ENCODE data around the gene SETX. TPM values are rescaled to one million over a fixed set of nuclear protein-coding genes. Genes with fewer than 3 reads are reported as not detected.

The SETX gene
- total and polyA plus RNA-seq, 10 of the 15 experiments (the other 5 are each of a cell fraction or from before 2014, with no cell fraction given), result 15.8 to 75.7 (median 37.0) TPM

GRCh38 chr9:132346177-132346576 is 8.6 kb downstream of the SETX start:
- intact Hi-C loops (cut with micrococcal nuclease; ENCODE audit: unreplicated experiment) (no loop called here), in situ Hi-C loops (cut with MboI) (no loop called here)
- Histone ChIP-seq H3K79me2 (ENCODE audit: control insufficient read depth, insufficient read depth, low read length) (peaks cover 33% of the 10 kb centered on the region), H3K4me1 (ENCODE audit: control insufficient read depth, insufficient read depth, low read length) (peaks cover 11% of the 10 kb centered on the region), H3K9me3 (replicated peaks; ENCODE audit: control insufficient read depth, insufficient read depth, low read length) (no peaks in the 10 kb centered on the region), H3K4me2 (ENCODE audit: control insufficient read depth, insufficient read depth) (no peak overlapping the region), H3K9ac (ENCODE audit: control insufficient read depth, insufficient read depth, low read length) (no peak overlapping the region), H3K36me3 (ENCODE audit: control insufficient read depth in 2 of 2, insufficient read depth in 2 of 2, low read length in 1 of 2) (peaks cover 17 to 37% of the 10 kb centered on the region in 2 experiments), H2AFZ (ENCODE audit: control insufficient read depth, low read depth, low read length) (no peak overlapping the region), H3K4me3 (no peak overlapping the region), H3K27me3 (replicated peaks in 1 of 2; ENCODE audit: control insufficient read depth in 2 of 2, insufficient read depth in 2 of 2, low read length in 1 of 2) (no peaks in the 10 kb centered on the region), H4K20me1 (ENCODE audit: control insufficient read depth, insufficient read depth) (no peaks in the 10 kb centered on the region; the same call in 1 of the 2 replicates), H3K27ac (ENCODE audit: control insufficient read depth, insufficient read depth) (no peak overlapping the region)
- RAD21 ChIA-PET (ENCODE audit: unreplicated experiment), result no interaction called here
- no TSS peak for BruUV-seq (replicated peaks)
- POLR2A ChIA-PET, result interaction anchor here (1.1 to 2.2 kb wide), 3 partner anchors 9 to 37 kb away, joined by 3 to 9 read pairs (median 8); partner anchors contain the start of gene SETX
- FAIRE-seq (no peak), DNase-seq (ENCODE audit: low read depth, low spot score) (no peak), ATAC-seq (no peak)
- SMC1A ChIA-PET (ENCODE audit: uncharacterized antibody, unreplicated experiment), result interaction anchor here (1.0 to 2.4 kb wide), 2 partner anchors 8 to 36 kb away, joined by 3 to 6 read pairs; no protein-coding TSS in a partner anchor
- CTCF ChIA-PET, result interaction anchor here (0.7 to 2.8 kb wide), 4 partner anchors 32 to 45 kb away, joined by 3 to 9 read pairs (median 4); no protein-coding TSS in a partner anchor
- 70% methylated on average over 5 of the region's 5 CpGs for WGBS (ENCODE audit: insufficient coverage, insufficient replicate concordance, low lambda C conversion rate, missing lambda C conversion rate)
- no peak for TF ChIP-seq SP1 (IDR thresholded peaks at IDR 0.05; ENCODE audit: low read depth, low read length)
- TF ChIP-seq SMC3 (IDR thresholded peaks at IDR 0.05; ENCODE audit: borderline replicate concordance, low read length), result no peak
- TF ChIP-seq, protein P1, sequence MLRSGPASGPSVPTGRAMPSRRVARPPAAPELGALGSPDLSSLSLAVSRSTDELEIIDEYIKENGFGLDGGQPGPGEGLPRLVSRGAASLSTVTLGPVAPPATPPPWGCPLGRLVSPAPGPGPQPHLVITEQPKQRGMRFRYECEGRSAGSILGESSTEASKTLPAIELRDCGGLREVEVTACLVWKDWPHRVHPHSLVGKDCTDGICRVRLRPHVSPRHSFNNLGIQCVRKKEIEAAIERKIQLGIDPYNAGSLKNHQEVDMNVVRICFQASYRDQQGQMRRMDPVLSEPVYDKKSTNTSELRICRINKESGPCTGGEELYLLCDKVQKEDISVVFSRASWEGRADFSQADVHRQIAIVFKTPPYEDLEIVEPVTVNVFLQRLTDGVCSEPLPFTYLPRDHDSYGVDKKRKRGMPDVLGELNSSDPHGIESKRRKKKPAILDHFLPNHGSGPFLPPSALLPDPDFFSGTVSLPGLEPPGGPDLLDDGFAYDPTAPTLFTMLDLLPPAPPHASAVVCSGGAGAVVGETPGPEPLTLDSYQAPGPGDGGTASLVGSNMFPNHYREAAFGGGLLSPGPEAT (IDR thresholded peaks at IDR 0.05; ENCODE audit: low read depth), result no peak
- no peak for TF ChIP-seq KLF5 (IDR thresholded peaks at IDR 0.05; ENCODE audit: partially characterized antibody)
- TF ChIP-seq CEBPB (IDR thresholded peaks at IDR 0.05; ENCODE audit: borderline replicate concordance in 1 of 2, low read depth in 2 of 2, low read length in 2 of 2), result no peak
- TF ChIP-seq SREBF2 (IDR thresholded peaks at IDR 0.05; ENCODE audit: low read length), result no peak
- no peak for TF ChIP-seq NRF1 (conservative IDR thresholded peaks at IDR 0.05; ENCODE audit: low read depth, low read length)
- no peak for TF ChIP-seq ZNF384 (IDR thresholded peaks at IDR 0.05; ENCODE audit: borderline replicate concordance, low read depth, low read length)
- TF ChIP-seq CEBPZ (IDR thresholded peaks at IDR 0.05; ENCODE audit: low read depth, low read length), result no peak
- TF ChIP-seq BMI1 (IDR thresholded peaks at IDR 0.05; ENCODE audit: borderline replicate concordance), result no peak
- TF ChIP-seq HDGF (IDR thresholded peaks at IDR 0.05), result no peak
- TF ChIP-seq, protein P2, sequence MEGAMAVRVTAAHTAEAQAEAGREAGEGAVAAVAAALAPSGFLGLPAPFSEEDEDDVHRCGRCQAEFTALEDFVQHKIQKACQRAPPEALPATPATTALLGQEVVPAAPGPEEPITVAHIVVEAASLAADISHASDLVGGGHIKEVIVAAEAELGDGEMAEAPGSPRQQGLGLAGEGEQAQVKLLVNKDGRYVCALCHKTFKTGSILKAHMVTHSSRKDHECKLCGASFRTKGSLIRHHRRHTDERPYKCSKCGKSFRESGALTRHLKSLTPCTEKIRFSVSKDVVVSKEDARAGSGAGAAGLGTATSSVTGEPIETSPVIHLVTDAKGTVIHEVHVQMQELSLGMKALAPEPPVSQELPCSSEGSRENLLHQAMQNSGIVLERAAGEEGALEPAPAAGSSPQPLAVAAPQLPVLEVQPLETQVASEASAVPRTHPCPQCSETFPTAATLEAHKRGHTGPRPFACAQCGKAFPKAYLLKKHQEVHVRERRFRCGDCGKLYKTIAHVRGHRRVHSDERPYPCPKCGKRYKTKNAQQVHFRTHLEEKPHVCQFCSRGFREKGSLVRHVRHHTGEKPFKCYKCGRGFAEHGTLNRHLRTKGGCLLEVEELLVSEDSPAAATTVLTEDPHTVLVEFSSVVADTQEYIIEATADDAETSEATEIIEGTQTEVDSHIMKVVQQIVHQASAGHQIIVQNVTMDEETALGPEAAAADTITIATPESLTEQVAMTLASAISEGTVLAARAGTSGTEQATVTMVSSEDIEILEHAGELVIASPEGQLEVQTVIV (IDR thresholded peaks at IDR 0.05; ENCODE audit: borderline replicate concordance, partially characterized antibody), result no peak
- TF ChIP-seq ESRRA (IDR thresholded peaks at IDR 0.05; ENCODE audit: low read length), result no peak
- no peak for TF ChIP-seq FOXK2 (IDR thresholded peaks at IDR 0.05)
- no peak for TF ChIP-seq CBX3 (IDR thresholded peaks at IDR 0.05; ENCODE audit: borderline replicate concordance, low read depth)
- no peak for TF ChIP-seq ETV6 (conservative IDR thresholded peaks at IDR 0.05 in 1 of 2, IDR thresholded peaks at IDR 0.05 in 1 of 2; ENCODE audit: borderline replicate concordance in 1 of 2, low read depth in 1 of 2)

Measured in GM12878 (cell line).